Sciatic nerve (tissue), 2 donors: ENCODE results near the gene UNC13C. TPM values are rescaled to one million over a fixed set of nuclear protein-coding genes. Genes with fewer than 3 reads are reported as not detected.

Experiments
- ATAC-seq: fragments of 200-7000 bp; cut with Tn5 transposase; one replicate; pipeline ENCODE4 v1.9.1; 2020; ENCODE audit warnings: mild to moderate bottlenecking, moderate library complexity
- DNase-seq: peaks from one replicate; pipeline ENCODE4 v3.0.0-alpha.2; 2020; ENCODE audit warnings: low spot score
- intact Hi-C: fragments of 100-400 bp; cut with DNase I; formaldehyde crosslinking; loops from one replicate; pipeline ENCODE4 v1.14.2; 2022
- total RNA-seq: library from RNA; stranded (reverse); fragmentation: NEBNext Ultra II Directional; extraction: Animal tissue kit (Norgen Biotek cat#: 25700); gene quantifications from one replicate; pipeline ENCODE4 v1.2.1, GENCODE V29; 2021
- donor health status: DM: no; HTN: no; CAD: no.
- donor health status: DM: no; HTN: no; CAD: no.

The UNC13C gene
- total RNA-seq, 1 donor from 2014 or later, result 0.04 TPM

GRCh38 chr15:54256190-54256589 lies 277.9 kb downstream of the UNC13C start:
- DNase-seq (no peak), ATAC-seq (no peak)
- intact Hi-C loops, result no loop called here

- no peak for DNase-seq
- intact Hi-C loops, result no loop called here
- no peak for ATAC-seq
These were observed 295.7 kb downstream of the UNC13C start for GRCh38 chr15:54273928-54274327.

GRCh38 chr15:54277834-54278233 lies 299.6 kb downstream of the UNC13C start:
- no peak for DNase-seq
- ATAC-seq, result no peak
- intact Hi-C loops, result no loop called here

- ATAC-seq, result no peak
- no peak for DNase-seq
- intact Hi-C loops, result no loop called here
These were observed 302.5 kb downstream of the UNC13C start for GRCh38 chr15:54280726-54281125.

GRCh38 chr15:54282228-54282836 lies 304.1 kb downstream of the UNC13C start:
- no peak for DNase-seq
- ATAC-seq, result no peak
- intact Hi-C loops, result no loop called here

- DNase-seq (no peak), ATAC-seq (no peak)
- intact Hi-C loops, result no loop called here
These were observed 309.8 kb downstream of the UNC13C start for GRCh38 chr15:54288049-54288448.

GRCh38 chr15:54289590-54290136 lies 311.4 kb downstream of the UNC13C start:
- ATAC-seq, result no peak
- intact Hi-C loops, result no loop called here
- no peak for DNase-seq

- no peak for DNase-seq
- no peak for ATAC-seq
- intact Hi-C loops, result no loop called here
These were observed 320.2 kb downstream of the UNC13C start for GRCh38 chr15:54298396-54298795.

GRCh38 chr15:54304321-54304720 lies 326.1 kb downstream of the UNC13C start:
- no peak for ATAC-seq
- DNase-seq, result no peak
- intact Hi-C loops, result no loop called here

GRCh38 chr15:54305138-54305537 lies 326.9 kb downstream of the UNC13C start:
- DNase-seq, result no peak
- no peak for ATAC-seq
- intact Hi-C loops, result no loop called here

GRCh38 chr15:54307252-54307902 lies 329.1 kb downstream of the UNC13C start:
- no peak for ATAC-seq
- intact Hi-C loops, result no loop called here
- no peak for DNase-seq

- no peak for DNase-seq
- no peak for ATAC-seq
- intact Hi-C loops, result no loop called here
These were observed 329.7 kb downstream of the UNC13C start for GRCh38 chr15:54307926-54308325.

GRCh38 chr15:54312528-54312927 lies 334.3 kb downstream of the UNC13C start:
- no peak for DNase-seq
- no peak for ATAC-seq
- intact Hi-C loops, result no loop called here

- intact Hi-C loops, result no loop called here
- DNase-seq (no peak), ATAC-seq (no peak)
These were observed 343.2 kb downstream of the UNC13C start for GRCh38 chr15:54321426-54321825.

GRCh38 chr15:54322341-54322740 lies 344.1 kb downstream of the UNC13C start:
- ATAC-seq (no peak), DNase-seq (no peak)
- intact Hi-C loops, result no loop called here

- intact Hi-C loops, result no loop called here
- ATAC-seq (no peak), DNase-seq (no peak)
These were observed 367.1 kb downstream of the UNC13C start for GRCh38 chr15:54345301-54345700.

- ATAC-seq (no peak), DNase-seq (no peak)
- intact Hi-C loops, result no loop called here
These were observed 367.6 kb downstream of the UNC13C start for GRCh38 chr15:54345827-54346226.

- intact Hi-C loops, result no loop called here
- DNase-seq, result no peak
These were observed 369.0 kb downstream of the UNC13C start for GRCh38 chr15:54347082-54347827.

GRCh38 chr15:54353726-54354125 lies 375.5 kb downstream of the UNC13C start:
- intact Hi-C loops, result no loop called here
- ATAC-seq, result no peak
- DNase-seq, result no peak

More at GRCh38 chr15:54347082-54347827, 369.0 kb downstream of the UNC13C start:
- no peak for ATAC-seq

- DNase-seq (no peak), ATAC-seq (no peak)
- intact Hi-C loops, result no loop called here
These were observed 376.1 kb downstream of the UNC13C start for GRCh38 chr15:54354341-54354740.
